PFSK-1 (cell line): Measurements from ENCODE around the gene PIGR.

Source experiments
- FOXP2 ChIP-seq: optimal IDR thresholded peaks from 2 replicates; pipeline ENCODE3; 2011; ENCODE audit warnings: borderline replicate concordance, control low read depth, inconsistent platforms; ENCODE audit not compliant: insufficient read depth; ENCODE audit errors: extremely low read length, extremely low read depth
- POLR2AphosphoS5 ChIP-seq: IDR thresholded peaks from 2 replicates; pipeline ENCODE4 v1.6.1; 2012; ENCODE audit warnings: low read depth, mild to moderate bottlenecking, control low read depth, low read length, moderate library complexity
- SIN3A ChIP-seq: IDR thresholded peaks from 2 replicates; pipeline ENCODE4 v1.6.1; 2012; ENCODE audit warnings: mild to moderate bottlenecking, low read length, moderate library complexity, borderline replicate concordance; ENCODE audit not compliant: insufficient read depth
- TAF1 ChIP-seq: IDR thresholded peaks from 2 replicates; pipeline ENCODE4 v1.6.1; 2012; ENCODE audit warnings: low read length, control low read depth, borderline replicate concordance; ENCODE audit not compliant: insufficient read depth
- TF ChIP-seq, protein P1 (sequence below), 2 experiments: IDR thresholded peaks; 2 replicates each; pipeline versions ENCODE4 v1.6.1 to v1.8.0; 2011 to 2012; ENCODE audit warnings: low read depth in 2 of 2, low read length in 2 of 2, control low read depth in 1 of 2, inconsistent platforms in 1 of 2, mild to moderate bottlenecking in 1 of 2, moderate library complexity in 1 of 2; ENCODE audit not compliant: insufficient read depth in 1 of 2

PIGR gene

GRCh38 chr1:206932177-206932576, 14.1 kb downstream of the PIGR start:
- TF ChIP-seq, protein P1, sequence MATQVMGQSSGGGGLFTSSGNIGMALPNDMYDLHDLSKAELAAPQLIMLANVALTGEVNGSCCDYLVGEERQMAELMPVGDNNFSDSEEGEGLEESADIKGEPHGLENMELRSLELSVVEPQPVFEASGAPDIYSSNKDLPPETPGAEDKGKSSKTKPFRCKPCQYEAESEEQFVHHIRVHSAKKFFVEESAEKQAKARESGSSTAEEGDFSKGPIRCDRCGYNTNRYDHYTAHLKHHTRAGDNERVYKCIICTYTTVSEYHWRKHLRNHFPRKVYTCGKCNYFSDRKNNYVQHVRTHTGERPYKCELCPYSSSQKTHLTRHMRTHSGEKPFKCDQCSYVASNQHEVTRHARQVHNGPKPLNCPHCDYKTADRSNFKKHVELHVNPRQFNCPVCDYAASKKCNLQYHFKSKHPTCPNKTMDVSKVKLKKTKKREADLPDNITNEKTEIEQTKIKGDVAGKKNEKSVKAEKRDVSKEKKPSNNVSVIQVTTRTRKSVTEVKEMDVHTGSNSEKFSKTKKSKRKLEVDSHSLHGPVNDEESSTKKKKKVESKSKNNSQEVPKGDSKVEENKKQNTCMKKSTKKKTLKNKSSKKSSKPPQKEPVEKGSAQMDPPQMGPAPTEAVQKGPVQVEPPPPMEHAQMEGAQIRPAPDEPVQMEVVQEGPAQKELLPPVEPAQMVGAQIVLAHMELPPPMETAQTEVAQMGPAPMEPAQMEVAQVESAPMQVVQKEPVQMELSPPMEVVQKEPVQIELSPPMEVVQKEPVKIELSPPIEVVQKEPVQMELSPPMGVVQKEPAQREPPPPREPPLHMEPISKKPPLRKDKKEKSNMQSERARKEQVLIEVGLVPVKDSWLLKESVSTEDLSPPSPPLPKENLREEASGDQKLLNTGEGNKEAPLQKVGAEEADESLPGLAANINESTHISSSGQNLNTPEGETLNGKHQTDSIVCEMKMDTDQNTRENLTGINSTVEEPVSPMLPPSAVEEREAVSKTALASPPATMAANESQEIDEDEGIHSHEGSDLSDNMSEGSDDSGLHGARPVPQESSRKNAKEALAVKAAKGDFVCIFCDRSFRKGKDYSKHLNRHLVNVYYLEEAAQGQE (IDR thresholded peaks at IDR 0.05; ENCODE audit: insufficient read depth in 1 of 2, low read depth in 2 of 2, low read length in 2 of 2) = peak in 1 of 2 experiments; percentile 79; a peak in 1 of 4 replicates
- no peak for TF ChIP-seq POLR2AphosphoS5

- TF ChIP-seq FOXP2 (no peak), POLR2AphosphoS5 (no peak), SIN3A (no peak), TAF1 (no peak)
- TF ChIP-seq, protein P1 (IDR thresholded peaks at IDR 0.05; ENCODE audit: insufficient read depth in 1 of 2, low read depth in 2 of 2, low read length in 2 of 2) = no peak
Observed at GRCh38 chr1:206931709-206932108, 14.6 kb downstream of the PIGR start.

GRCh38 chr1:206930210-206930798, 16.0 kb downstream of the PIGR start:
- TF ChIP-seq TAF1 = no peak
- TF ChIP-seq, protein P1 (IDR thresholded peaks at IDR 0.05; ENCODE audit: insufficient read depth in 1 of 2, low read depth in 2 of 2, low read length in 2 of 2) = no peak
- TF ChIP-seq POLR2AphosphoS5 = no peak
- no peak for TF ChIP-seq FOXP2
- no peak for TF ChIP-seq SIN3A

GRCh38 chr1:206929524-206929923, 16.7 kb downstream of the PIGR start:
- TF ChIP-seq, protein P1 (IDR thresholded peaks at IDR 0.05; ENCODE audit: insufficient read depth in 1 of 2, low read depth in 2 of 2, low read length in 2 of 2) = no peak
- no peak for TF ChIP-seq TAF1

DNA sequence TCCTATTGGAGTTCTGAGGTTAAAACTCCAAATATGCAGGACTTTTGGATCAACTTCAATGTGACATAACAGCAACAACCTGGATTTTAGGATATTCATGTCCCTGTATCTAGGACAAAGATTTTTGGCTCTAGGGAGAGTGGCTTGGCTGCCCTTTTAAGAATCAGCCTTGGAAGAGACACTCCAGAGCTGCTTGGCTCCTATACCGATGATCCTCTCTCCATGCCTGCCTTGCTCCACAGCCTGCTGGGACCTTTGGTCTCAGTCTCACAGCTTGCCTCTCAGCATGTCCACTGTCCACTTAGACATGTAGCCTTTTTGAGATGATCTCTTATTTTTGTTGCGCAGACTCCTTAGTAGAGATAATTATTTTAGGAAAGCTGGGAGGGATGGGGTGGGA, 20.0 kb downstream of the PIGR start:
- no peak for TF ChIP-seq SIN3A
- TF ChIP-seq, protein P1 (IDR thresholded peaks at IDR 0.05; ENCODE audit: insufficient read depth in 1 of 2, low read depth in 2 of 2, low read length in 2 of 2) = no peak
- TF ChIP-seq FOXP2 = no peak
- TF ChIP-seq POLR2AphosphoS5 = no peak
- no peak for TF ChIP-seq TAF1
